Dedifferentiated amniotic fluid mesenchymal stem cell (primary cell): ENCODE data around the gene ATIC.

Source experiments
- DNase-seq: peaks from one replicate; pipeline ENCODE4 v3.0.0-alpha.2; 2016; ENCODE audit errors: extremely low spot score

ATIC gene

DNA sequence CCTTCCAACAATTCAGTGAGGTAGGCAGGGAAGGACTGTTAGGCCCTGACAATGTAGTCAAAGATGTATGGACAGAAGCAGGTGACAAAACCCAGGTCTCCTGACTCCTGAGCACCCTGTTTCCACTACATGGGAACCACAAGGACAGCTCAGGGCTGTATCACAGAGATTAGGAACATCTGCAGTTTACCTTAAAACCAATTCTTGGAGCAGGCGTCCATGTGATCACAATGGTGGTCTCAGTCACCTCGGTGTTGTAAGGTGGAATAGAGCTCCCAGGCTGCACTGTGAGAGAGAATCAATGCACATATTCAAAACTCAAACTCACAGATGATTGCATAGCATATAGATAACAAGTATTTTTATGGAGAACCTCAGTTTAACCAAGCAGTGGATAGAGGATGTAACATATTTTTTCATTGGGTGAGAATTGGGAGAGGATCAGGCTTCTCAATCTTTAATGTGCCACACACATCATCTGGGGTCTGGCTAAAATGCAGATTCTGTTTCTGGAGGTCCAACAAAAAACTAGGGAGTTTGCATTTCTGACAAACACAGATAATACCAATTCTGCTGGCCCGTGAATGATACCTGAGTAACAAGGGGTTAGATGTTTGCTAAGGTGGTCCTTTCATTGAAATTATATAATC lies 87.3 kb downstream of the ATIC start:
- DNase-seq: no peak
